Measurements from ENCODE around the gene ZNF236. TPM values are rescaled to one million over a fixed set of nuclear protein-coding genes. Genes with fewer than 3 reads are reported as not detected.

ZNF236 gene
- total and polyA plus RNA-seq, 2 donors (not counting 3 experiments of a cell fraction or from before 2014, with no cell fraction given): 4.5 to 14.7 TPM

DNA sequence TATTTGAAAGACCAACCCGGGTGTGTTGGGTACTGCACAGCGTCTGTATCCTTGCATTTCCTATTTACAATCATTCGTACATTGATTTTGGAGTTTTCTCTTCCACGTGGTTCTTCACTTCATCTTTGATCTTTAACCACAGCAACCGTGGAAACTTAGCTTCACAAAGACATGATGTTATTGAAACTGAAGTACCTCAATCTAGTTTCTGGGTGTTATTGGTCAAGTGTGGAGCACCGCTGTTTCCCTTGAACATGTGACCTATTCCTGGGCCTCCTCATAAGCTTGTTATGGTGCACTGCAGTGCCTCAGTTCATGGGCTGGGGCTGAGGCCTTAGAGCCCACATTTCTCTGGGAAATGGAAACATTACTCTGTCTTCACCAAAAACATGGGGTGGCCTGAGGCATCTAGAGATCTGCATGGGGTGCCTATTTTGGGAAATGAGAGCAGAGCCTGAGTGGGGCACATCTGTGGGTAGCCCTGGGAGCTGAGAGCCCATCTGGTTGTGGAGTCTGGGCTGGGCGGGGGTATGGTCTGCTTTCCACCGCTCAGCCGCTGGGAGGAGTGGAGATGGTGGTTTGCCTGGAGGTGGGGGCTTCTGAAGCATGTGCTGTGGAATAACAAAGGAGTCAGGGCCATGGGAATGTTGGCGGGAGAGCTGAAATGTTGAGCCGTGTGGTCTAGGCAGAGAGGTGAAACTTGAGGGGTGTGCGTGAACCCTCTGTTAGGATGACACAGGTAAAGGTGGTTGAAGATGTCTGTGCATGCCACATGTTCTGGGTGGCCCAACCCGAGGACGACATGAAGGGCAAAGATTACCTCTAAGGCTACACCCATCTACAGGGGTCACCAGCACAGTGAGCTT lies 37.4 kb downstream of the ZNF236 start:
- no peak for FAIRE-seq
- no peak overlapping the region for H3K9ac ChIP-seq (replicated peaks; ENCODE audit: extremely low read depth, insufficient read depth, low read length)

More for the DNA sequence above, 37.4 kb downstream of the ZNF236 start:
- ChIA-PET POLR2A (no interaction called here), CTCF (interaction anchor here (1.3 kb wide), 2 partner anchors 11 to 352 kb away, joined by 3 read pairs; no protein-coding TSS in a partner anchor)
- H3K27ac ChIP-seq (ENCODE audit: insufficient read depth, low read depth, low read length): no peak overlapping the region
- no peaks in the 10 kb centered on the region for H3K4me1 ChIP-seq (ENCODE audit: control insufficient read depth, extremely low read depth, insufficient read depth, low read length)
- dilution Hi-C loops (cut with MboI; ENCODE audit: extremely low pct_ligation_motif_present, low sequenced_read_pairs) (no loop called here), intact Hi-C loops (cut with micrococcal nuclease) (loop anchor here (5.0 kb wide), 1 partner anchor 57 kb away; no protein-coding TSS in a partner anchor)
- H2AFZ ChIP-seq (ENCODE audit: low read depth, low read length): no peak overlapping the region
- BruUV-seq (replicated peaks): no TSS peak
- H3K9me3 ChIP-seq (replicated peaks; ENCODE audit: control insufficient read depth, insufficient read depth, low read length): no peaks in the 10 kb centered on the region
- DNase-seq (ENCODE audit: low read depth, low spot score): no peak
- H4K20me1 ChIP-seq (replicated peaks; ENCODE audit: control insufficient read depth, extremely low read depth, insufficient read depth, low read length): no peaks in the 10 kb centered on the region
- H3K36me3 ChIP-seq (ENCODE audit: control insufficient read depth in 2 of 2, extremely low read depth in 1 of 2, insufficient read depth in 2 of 2, low read length in 2 of 2): peaks cover 0 to 10% of the 10 kb centered on the region in 2 experiments
- H3K4me3 ChIP-seq (replicated peaks in 1 of 3; ENCODE audit: insufficient read depth in 1 of 3, low read depth in 1 of 3, low read length in 3 of 3): no peak overlapping the region
- H3K9me1 ChIP-seq (replicated peaks; ENCODE audit: control insufficient read depth, extremely low read depth, insufficient read depth, low read length): no peaks in the 10 kb centered on the region
- no peaks in the 10 kb centered on the region for H3K79me2 ChIP-seq (ENCODE audit: control insufficient read depth, insufficient read depth, low read length)
- no peaks in the 10 kb centered on the region for H3K27me3 ChIP-seq (ENCODE audit: control insufficient read depth in 2 of 2, insufficient read depth in 2 of 2, low read length in 2 of 2)
- no peak overlapping the region for H3K4me2 ChIP-seq (ENCODE audit: insufficient read depth, low read length)
- TF ChIP-seq MYC (IDR thresholded peaks at IDR 0.05; ENCODE audit: low read depth, low read length) (no peak), EZH2 (IDR thresholded peaks at IDR 0.05; ENCODE audit: borderline replicate concordance, low read depth, low read length, severe bottlenecking) (no peak), POLR2A (IDR thresholded peaks at IDR 0.05; ENCODE audit: low read depth, low read length) (no peak), JUN (IDR thresholded peaks at IDR 0.05; ENCODE audit: borderline replicate concordance, insufficient read depth, insufficient read length, low read depth) (no peak), FOS (IDR thresholded peaks at IDR 0.05; ENCODE audit: borderline replicate concordance, insufficient read depth, low read length) (no peak), GATA2 (IDR thresholded peaks at IDR 0.05; ENCODE audit: insufficient read depth, insufficient read length, low read depth, low read length) (no peak), POLR2AphosphoS5 (IDR thresholded peaks at IDR 0.05; ENCODE audit: insufficient read depth, low read depth, low read length) (no peak)
- TF ChIP-seq, protein P1, sequence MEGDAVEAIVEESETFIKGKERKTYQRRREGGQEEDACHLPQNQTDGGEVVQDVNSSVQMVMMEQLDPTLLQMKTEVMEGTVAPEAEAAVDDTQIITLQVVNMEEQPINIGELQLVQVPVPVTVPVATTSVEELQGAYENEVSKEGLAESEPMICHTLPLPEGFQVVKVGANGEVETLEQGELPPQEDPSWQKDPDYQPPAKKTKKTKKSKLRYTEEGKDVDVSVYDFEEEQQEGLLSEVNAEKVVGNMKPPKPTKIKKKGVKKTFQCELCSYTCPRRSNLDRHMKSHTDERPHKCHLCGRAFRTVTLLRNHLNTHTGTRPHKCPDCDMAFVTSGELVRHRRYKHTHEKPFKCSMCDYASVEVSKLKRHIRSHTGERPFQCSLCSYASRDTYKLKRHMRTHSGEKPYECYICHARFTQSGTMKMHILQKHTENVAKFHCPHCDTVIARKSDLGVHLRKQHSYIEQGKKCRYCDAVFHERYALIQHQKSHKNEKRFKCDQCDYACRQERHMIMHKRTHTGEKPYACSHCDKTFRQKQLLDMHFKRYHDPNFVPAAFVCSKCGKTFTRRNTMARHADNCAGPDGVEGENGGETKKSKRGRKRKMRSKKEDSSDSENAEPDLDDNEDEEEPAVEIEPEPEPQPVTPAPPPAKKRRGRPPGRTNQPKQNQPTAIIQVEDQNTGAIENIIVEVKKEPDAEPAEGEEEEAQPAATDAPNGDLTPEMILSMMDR (IDR thresholded peaks at IDR 0.05; ENCODE audit: extremely low read depth in 1 of 2, insufficient read depth in 1 of 2, low read depth in 1 of 2, low read length in 2 of 2): no peak
- TF ChIP-seq, protein P2, sequence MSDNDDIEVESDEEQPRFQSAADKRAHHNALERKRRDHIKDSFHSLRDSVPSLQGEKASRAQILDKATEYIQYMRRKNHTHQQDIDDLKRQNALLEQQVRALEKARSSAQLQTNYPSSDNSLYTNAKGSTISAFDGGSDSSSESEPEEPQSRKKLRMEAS (IDR thresholded peaks at IDR 0.05; ENCODE audit: insufficient read depth, insufficient read length): no peak

All from endothelial cell of umbilical vein (primary cell).